ENCODE results near the gene DBR1.

- TF ChIP-seq CTCF (tag by site-specific recombination; IDR thresholded peaks at IDR 0.05) (no peak), ZNF398 (tag by site-specific recombination; IDR thresholded peaks at IDR 0.05) (no peak), ZNF548 (tag by site-specific recombination; IDR thresholded peaks at IDR 0.05) (no peak), HOXA7 (CRISPR knock-in tag; IDR thresholded peaks at IDR 0.05; ENCODE audit: borderline replicate concordance) (no peak), ZNF19 (tag by site-specific recombination; IDR thresholded peaks at IDR 0.05; ENCODE audit: low read depth) (no peak), ZNF777 (tag by site-specific recombination; IDR thresholded peaks at IDR 0.05; ENCODE audit: borderline replicate concordance) (no peak), TSHZ1 (tag by site-specific recombination; IDR thresholded peaks at IDR 0.05; ENCODE audit: borderline replicate concordance) (no peak), ZBTB21 (tag by site-specific recombination; IDR thresholded peaks at IDR 0.05) (no peak), ZNF114 (tag by site-specific recombination; IDR thresholded peaks at IDR 0.05) (no peak), ZNF24 (tag by site-specific recombination; IDR thresholded peaks at IDR 0.05) (no peak), ZNF404 (tag by site-specific recombination; IDR thresholded peaks at IDR 0.05) (no peak)
- TF ChIP-seq, protein P1, sequence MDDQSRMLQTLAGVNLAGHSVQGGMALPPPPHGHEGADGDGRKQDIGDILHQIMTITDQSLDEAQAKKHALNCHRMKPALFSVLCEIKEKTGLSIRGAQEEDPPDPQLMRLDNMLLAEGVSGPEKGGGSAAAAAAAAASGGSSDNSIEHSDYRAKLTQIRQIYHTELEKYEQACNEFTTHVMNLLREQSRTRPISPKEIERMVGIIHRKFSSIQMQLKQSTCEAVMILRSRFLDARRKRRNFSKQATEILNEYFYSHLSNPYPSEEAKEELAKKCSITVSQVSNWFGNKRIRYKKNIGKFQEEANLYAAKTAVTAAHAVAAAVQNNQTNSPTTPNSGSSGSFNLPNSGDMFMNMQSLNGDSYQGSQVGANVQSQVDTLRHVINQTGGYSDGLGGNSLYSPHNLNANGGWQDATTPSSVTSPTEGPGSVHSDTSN (CRISPR knock-in tag; IDR thresholded peaks at IDR 0.05), result no peak
These were observed 29.2 kb upstream of the DBR1 start for GRCh38 chr3:138203938-138204337.

Data from HEK293 (cell line).